SH-SY5Y (cell line): Measurements from ENCODE around the gene AGXT.

Experiments
- GATA2 ChIP-seq: IDR thresholded peaks from 2 replicates; pipeline ENCODE4 v1.6.1; 2011; ENCODE audit warnings: mild to moderate bottlenecking, low read depth, low read length
- GATA3 ChIP-seq: IDR thresholded peaks from 2 replicates; pipeline ENCODE4 v1.6.1; 2011; ENCODE audit warnings: low read depth, mild to moderate bottlenecking, low read length, moderate library complexity

GRCh38 chr2:240899468-240899865 is 30.8 kb downstream of the AGXT start:
- no peak for TF ChIP-seq GATA2
- no peak for TF ChIP-seq GATA3
